Brain microvascular endothelial cell (primary cell): Measurements from ENCODE around the gene SLFNL1.
A peak's percentile ranks its signal among the peaks of the same experiment; 100 is the strongest.

ENCODE experiments used
- DNase-seq: peaks from one replicate; pipeline ENCODE4 v3.0.0-alpha.2; 2020
- H3K27ac ChIP-seq: fragments of 250-450 bp; sonication (Bioruptor Pico); 2 replicates; pipeline ENCODE4 v1.5.1; 2020; ENCODE audit warnings: mild to moderate bottlenecking, moderate library complexity
- H3K27me3 ChIP-seq: fragments of 250-450 bp; sonication (Bioruptor Pico); replicated peaks from 2 replicates; pipeline ENCODE4 v1.5.1; 2020; ENCODE audit warnings: mild to moderate bottlenecking
- H3K36me3 ChIP-seq: fragments of 250-450 bp; sonication (Bioruptor Pico); replicated peaks from 2 replicates; pipeline ENCODE4 v1.5.1; 2020; ENCODE audit warnings: mild to moderate bottlenecking
- H3K4me3 ChIP-seq: 2 replicates; pipeline ENCODE4 v1.5.1; 2011; ENCODE audit warnings: low read depth, mild to moderate bottlenecking, control low read depth, low read length, moderate library complexity
- in situ Hi-C: cut with HindIII; loops from 2 replicates; pipeline ENCODE4 v1.10.0; 2017; ENCODE audit warnings: low sequenced_read_pairs, low pct_ligation_motif_present
- TF ChIP-seq, protein P1 (sequence below): IDR thresholded peaks from 2 replicates; pipeline ENCODE4 v1.5.1; 2011; ENCODE audit warnings: low read depth, mild to moderate bottlenecking, moderate library complexity, low read length, control low read depth, inconsistent platforms; ENCODE audit errors: missing control alignments

The SLFNL1 gene

DNA sequence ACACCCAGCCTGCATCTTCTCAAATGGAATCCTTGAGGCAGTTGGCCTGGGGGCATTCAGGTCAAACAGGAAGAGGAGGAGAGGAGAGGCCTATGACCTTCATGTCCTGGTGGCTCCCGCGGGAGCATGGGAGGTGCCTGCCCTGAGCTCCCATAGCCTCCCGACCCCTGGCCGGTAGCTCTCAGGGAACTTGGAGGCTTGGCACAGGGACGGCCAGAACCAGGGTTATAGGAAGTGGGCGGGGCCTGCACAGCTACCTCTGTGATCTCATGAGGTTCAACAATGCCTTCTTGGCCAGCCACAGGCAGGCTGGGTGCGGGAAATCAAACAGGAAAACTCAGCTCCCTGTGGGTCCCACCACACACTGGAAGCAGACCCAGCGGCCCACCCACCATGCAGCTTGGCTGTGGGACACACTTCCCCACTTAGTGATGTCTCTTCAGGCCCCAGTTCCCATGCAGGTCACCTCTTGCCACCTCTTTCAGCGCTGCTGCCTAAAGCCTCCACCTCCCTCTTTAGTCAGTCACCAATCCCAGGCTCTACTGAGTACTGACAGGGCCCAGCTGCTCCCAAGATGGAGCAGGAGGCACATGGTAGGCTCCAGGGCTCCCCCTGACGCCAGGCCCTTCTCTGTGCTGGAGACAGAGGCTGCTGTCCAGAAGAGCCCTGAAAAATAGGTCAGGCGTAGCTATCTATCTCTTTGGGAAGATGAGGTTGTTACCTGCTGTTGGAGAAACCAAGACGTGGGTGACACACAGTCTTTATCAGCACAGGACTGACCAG lies at the start of gene SLFNL1:
SLFNL1 (minus strand) TSS at position 200 of the 783 bp plus-strand sequence. CDS start 1,065 bp downstream, outside the sequence.
- H3K36me3 ChIP-seq: peaks cover 40% of the 10 kb centered on the region
- DNase-seq: no peak
- no peak within 1 kb of the TSS for H3K27ac ChIP-seq
- no peak within 1 kb of the TSS for H3K4me3 ChIP-seq
- TF ChIP-seq, protein P1, sequence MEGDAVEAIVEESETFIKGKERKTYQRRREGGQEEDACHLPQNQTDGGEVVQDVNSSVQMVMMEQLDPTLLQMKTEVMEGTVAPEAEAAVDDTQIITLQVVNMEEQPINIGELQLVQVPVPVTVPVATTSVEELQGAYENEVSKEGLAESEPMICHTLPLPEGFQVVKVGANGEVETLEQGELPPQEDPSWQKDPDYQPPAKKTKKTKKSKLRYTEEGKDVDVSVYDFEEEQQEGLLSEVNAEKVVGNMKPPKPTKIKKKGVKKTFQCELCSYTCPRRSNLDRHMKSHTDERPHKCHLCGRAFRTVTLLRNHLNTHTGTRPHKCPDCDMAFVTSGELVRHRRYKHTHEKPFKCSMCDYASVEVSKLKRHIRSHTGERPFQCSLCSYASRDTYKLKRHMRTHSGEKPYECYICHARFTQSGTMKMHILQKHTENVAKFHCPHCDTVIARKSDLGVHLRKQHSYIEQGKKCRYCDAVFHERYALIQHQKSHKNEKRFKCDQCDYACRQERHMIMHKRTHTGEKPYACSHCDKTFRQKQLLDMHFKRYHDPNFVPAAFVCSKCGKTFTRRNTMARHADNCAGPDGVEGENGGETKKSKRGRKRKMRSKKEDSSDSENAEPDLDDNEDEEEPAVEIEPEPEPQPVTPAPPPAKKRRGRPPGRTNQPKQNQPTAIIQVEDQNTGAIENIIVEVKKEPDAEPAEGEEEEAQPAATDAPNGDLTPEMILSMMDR: peak; percentile 38
- no peaks in the 10 kb centered on the region for H3K27me3 ChIP-seq
- in situ Hi-C loops: no loop called here

DNA sequence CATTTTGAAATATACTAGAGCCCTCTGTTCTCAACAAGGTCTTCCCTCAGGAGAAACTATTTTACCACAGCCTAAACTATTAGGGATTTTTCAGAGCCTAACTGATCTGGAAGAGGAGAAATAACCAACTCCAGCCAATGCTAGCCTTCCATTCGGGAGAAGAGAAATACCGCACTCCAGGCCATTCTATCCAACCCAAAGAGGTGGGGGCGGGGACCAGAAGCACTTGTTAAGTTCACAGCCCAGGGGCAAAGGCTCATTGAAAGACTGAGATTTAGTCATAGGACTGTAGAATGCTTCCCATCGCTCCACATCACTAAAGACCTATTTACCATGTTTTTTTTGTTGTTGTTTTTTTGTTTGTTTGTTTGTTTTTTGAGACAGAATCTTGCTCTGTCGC lies 35.4 kb upstream of the SLFNL1 start:
- in situ Hi-C loops: no loop called here
- H3K4me3 ChIP-seq: no peak overlapping the region
- DNase-seq: no peak
- H3K27me3 ChIP-seq: no peaks in the 10 kb centered on the region
- TF ChIP-seq, protein P1: no peak
- no peak overlapping the region for H3K27ac ChIP-seq
- no peaks in the 10 kb centered on the region for H3K36me3 ChIP-seq

DNA sequence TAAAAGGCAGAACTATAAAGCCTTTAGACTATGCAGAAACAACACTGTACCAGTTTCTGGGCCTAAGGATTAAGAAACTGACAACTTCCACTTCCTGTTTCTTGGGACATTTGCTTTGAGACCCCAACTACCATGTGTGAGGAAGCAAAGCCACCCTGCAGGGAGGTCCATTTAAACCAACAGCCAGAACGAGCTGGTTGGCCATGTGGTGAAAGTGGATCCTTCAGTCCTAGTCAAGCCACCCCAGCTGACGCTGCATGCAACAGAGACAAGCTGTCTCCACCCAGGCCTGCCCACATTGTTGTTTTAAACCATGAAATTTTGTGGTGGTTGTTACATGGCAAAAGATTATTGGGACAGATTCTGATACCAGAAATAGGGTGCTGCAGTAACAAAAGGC lies 31.8 kb upstream of the SLFNL1 start:
- in situ Hi-C loops: no loop called here

DNA sequence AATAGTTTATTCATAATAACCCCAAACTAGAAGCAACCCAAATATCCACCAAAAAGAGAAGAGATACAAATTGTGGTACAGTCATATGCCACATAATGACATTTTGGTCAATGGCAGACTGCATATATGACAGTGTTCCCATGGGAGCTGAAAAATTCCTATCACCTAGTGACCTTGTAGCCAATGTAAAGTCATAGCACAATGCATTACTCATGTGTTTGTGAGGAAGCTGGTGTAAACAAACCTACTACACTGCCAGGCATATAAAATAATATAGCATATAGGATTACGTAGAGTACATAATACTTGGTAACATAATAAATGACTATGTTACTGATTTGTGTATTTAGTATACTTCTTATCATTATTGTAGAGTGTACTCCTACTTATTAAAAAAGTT lies 29.5 kb upstream of the SLFNL1 start:
- no peak for DNase-seq
- Histone ChIP-seq H3K27me3 (no peaks in the 10 kb centered on the region), H3K4me3 (no peak overlapping the region), H3K36me3 (peaks cover 2% of the 10 kb centered on the region), H3K27ac (no peak overlapping the region)
- TF ChIP-seq, protein P1: no peak
- in situ Hi-C loops: no loop called here

More for the DNA sequence above, 31.8 kb upstream of the SLFNL1 start:
- TF ChIP-seq, protein P1: no peak
- no peak overlapping the region for H3K27ac ChIP-seq
- H3K36me3 ChIP-seq: peaks cover under 1% of the 10 kb centered on the region
- no peak for DNase-seq
- no peaks in the 10 kb centered on the region for H3K27me3 ChIP-seq
- H3K4me3 ChIP-seq: no peak overlapping the region

DNA sequence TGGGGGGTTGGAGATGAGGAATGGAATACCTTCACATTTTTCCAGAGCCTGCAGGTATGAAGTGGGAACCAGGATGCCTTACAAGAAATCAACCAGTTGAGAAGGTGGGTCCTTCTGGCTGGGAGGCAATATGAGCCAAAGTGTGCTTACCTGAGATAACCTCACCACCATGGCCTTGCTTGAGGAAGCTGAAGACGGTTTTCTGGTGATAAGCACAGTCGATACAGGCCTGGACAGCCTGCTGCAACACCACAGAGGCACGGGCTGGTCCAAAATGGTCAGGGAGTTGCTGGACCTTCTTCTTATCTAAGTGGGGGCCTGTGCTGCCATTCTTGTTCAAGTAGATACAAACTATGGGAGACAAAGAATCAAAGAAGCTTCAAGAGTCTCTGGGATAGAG lies 27.0 kb upstream of the SLFNL1 start:
- in situ Hi-C loops: no loop called here
- H3K4me3 ChIP-seq: no peak overlapping the region
- H3K27me3 ChIP-seq: no peaks in the 10 kb centered on the region
- H3K27ac ChIP-seq: no peak overlapping the region
- TF ChIP-seq, protein P1: no peak
- peaks cover 2% of the 10 kb centered on the region for H3K36me3 ChIP-seq
- no peak for DNase-seq
